HCT116 (cell line): ENCODE measurements around the gene HIGD1A. TPM values are rescaled to one million over a fixed set of nuclear protein-coding genes. Genes with fewer than 3 reads are reported as not detected.

Experiments
- ATAC-seq: fragments of 200-7000 bp; cut with Tn5 transposase; 2 replicates; pipeline ENCODE4 v1.9.1; 2020; ENCODE audit warnings: mild to moderate bottlenecking, moderate library complexity
- BruUV-seq: library from RNA; stranded (reverse); fragments of 400-500 nt; replicated peaks from 2 replicates; lab custom pipeline; 2021; lab: Mats Ljungman, UMichigan
- CTCF ChIA-PET: fragments of 300-600 bp; sonication (Branson Sonifier 250); formaldehyde crosslinking; loops from one replicate; lab custom pipeline; 2021; ENCODE audit warnings: antibody characterized with exemption; lab: Charles Lee
- POLR2A ChIA-PET: fragments of 300-600, 350-600 bp; sonication (Branson Sonifier 250); formaldehyde crosslinking; loops from one replicate; lab custom pipeline; 2021; ENCODE audit warnings: antibody characterized with exemption; lab: Charles Lee
- RAD21 ChIA-PET, 2 experiments: fragments of 300-600 bp; sonication (Branson Sonifier 250); formaldehyde crosslinking; loops; one replicate each; lab custom pipeline; 2023; ENCODE audit warnings: low total read pairs in 2 of 2; ENCODE audit not compliant: uncharacterized antibody in 2 of 2, unreplicated experiment in 2 of 2, low non-redundant PET in 1 of 2; lab: Charles Lee
- DNase-seq: peaks from one replicate; pipeline ENCODE4 v3.0.0-alpha.2; 2010; ENCODE audit warnings: low read depth, low spot score
- H2AFZ ChIP-seq: fragments of 200-600 bp; shearing (Covaris generic), sonication (generic); 2 replicates; pipeline ENCODE4 v1.6.1; 2017; ENCODE audit warnings: low read depth, mixed run types, mixed read lengths, antibody characterized with exemption, low read length; ENCODE audit not compliant: poor library complexity, severe bottlenecking
- H3K27ac ChIP-seq: 2 replicates; pipeline ENCODE4 v1.5.1; 2012; ENCODE audit warnings: low read depth, low read length
- H3K27me3 ChIP-seq: fragments of 200-600 bp; sonication (generic); 2 replicates; pipeline ENCODE4 v1.6.1; 2016; ENCODE audit warnings: mixed run types, low read length, mixed read lengths; ENCODE audit not compliant: insufficient read depth
- H3K36me3 ChIP-seq, 2 experiments: fragments of 200-500 bp in 1 of 2; fragments of 200-600 bp in 1 of 2; sonication (Bioruptor generic) in 1 of 2; sonication (generic) in 1 of 2; 2 replicates each; pipeline versions ENCODE4 v1.5.1 to v1.6.1; 2014 to 2016; ENCODE audit warnings: low read length in 2 of 2, inconsistent platforms in 1 of 2, mixed read lengths in 1 of 2, mixed run types in 1 of 2; ENCODE audit not compliant: insufficient read depth in 2 of 2, control insufficient read depth in 1 of 2
- H3K4me1 ChIP-seq, 2 experiments: fragments of 200-600 bp in 1 of 2; sonication (generic) in 1 of 2; 2 replicates each; pipeline versions ENCODE4 v1.5.1 to v1.6.1; 2012 to 2017; ENCODE audit warnings: low read length in 2 of 2, inconsistent platforms in 1 of 2, mild to moderate bottlenecking in 1 of 2, mixed read lengths in 1 of 2, mixed run types in 1 of 2, moderate library complexity in 1 of 2; ENCODE audit not compliant: insufficient read depth in 2 of 2, control insufficient read depth in 1 of 2
- H3K4me2 ChIP-seq: fragments of 200-600 bp; sonication (generic); 2 replicates; pipeline ENCODE4 v1.6.1; 2017; ENCODE audit warnings: mixed run types, low read length, mixed read lengths
- H3K4me3 ChIP-seq, 2 experiments: fragments of 200-600 bp in 1 of 2; sonication (generic) in 1 of 2; replicated peaks in 1 of 2; 2 replicates each; pipeline ENCODE4 v1.5.1; 2011 to 2016; ENCODE audit warnings: low read length in 2 of 2, control low read depth in 1 of 2, low read depth in 1 of 2, mild to moderate bottlenecking in 1 of 2, mixed read lengths in 1 of 2, mixed run types in 1 of 2
- H3K79me2 ChIP-seq: fragments of 200-600 bp; sonication (generic); 2 replicates; pipeline ENCODE4 v1.6.1; 2017; ENCODE audit warnings: mild to moderate bottlenecking, mixed run types, low read length, moderate library complexity, mixed read lengths; ENCODE audit not compliant: insufficient read depth
- H3K9ac ChIP-seq: fragments of 200-600 bp; sonication (generic); 2 replicates; pipeline ENCODE4 v1.6.1; 2016; ENCODE audit warnings: low read length, mixed read lengths
- H3K9me2 ChIP-seq: fragments of 200-600 bp; sonication (generic), shearing (Covaris generic); 2 replicates; pipeline ENCODE4 v1.6.1; 2017; ENCODE audit warnings: mixed run types, mild to moderate bottlenecking, moderate library complexity; ENCODE audit not compliant: insufficient read depth
- H3K9me3 ChIP-seq, 2 experiments: fragments of 200-500 bp in 1 of 2; fragments of 200-600 bp in 1 of 2; sonication (Bioruptor generic) in 1 of 2; sonication (generic) in 1 of 2; 2 replicates each; pipeline ENCODE4 v1.6.1; 2014 to 2017; ENCODE audit warnings: low read length in 2 of 2, mixed read lengths in 2 of 2, inconsistent platforms in 1 of 2, low read depth in 1 of 2, mild to moderate bottlenecking in 1 of 2, mixed run types in 1 of 2, moderate library complexity in 1 of 2; ENCODE audit not compliant: control insufficient read depth in 1 of 2, insufficient read depth in 1 of 2
- H4K20me1 ChIP-seq: fragments of 200-600 bp; sonication (generic), shearing (Covaris generic); 2 replicates; pipeline ENCODE4 v1.6.1; 2017; ENCODE audit warnings: mixed run types, mild to moderate bottlenecking, moderate library complexity; ENCODE audit not compliant: insufficient read depth
- CBX3 ChIP-seq: IDR thresholded peaks from 2 replicates; pipeline ENCODE4 v1.6.1; 2012; ENCODE audit warnings: low read depth
- CEBPB ChIP-seq: IDR thresholded peaks from 2 replicates; pipeline ENCODE4 v1.6.1; 2012; ENCODE audit warnings: low read depth
- EGR1 ChIP-seq: IDR thresholded peaks from 2 replicates; pipeline ENCODE4 v1.6.1; 2012; ENCODE audit warnings: low read depth
- EZH2 ChIP-seq: fragments of 200-600 bp; sonication (generic); IDR thresholded peaks from 2 replicates; pipeline ENCODE4 v1.6.1; 2017; ENCODE audit warnings: antibody characterized with exemption, mixed run types
- EZH2phosphoT487 ChIP-seq: fragments of 200-600 bp; IDR thresholded peaks from 2 replicates; pipeline ENCODE4 v1.6.1; 2018; ENCODE audit warnings: antibody characterized with exemption, borderline replicate concordance
- FOSL1 ChIP-seq: IDR thresholded peaks from 2 replicates; pipeline ENCODE4 v1.6.1; 2012; ENCODE audit warnings: low read depth
- JUND ChIP-seq: IDR thresholded peaks from 2 replicates; pipeline ENCODE4 v1.6.1; 2012
- POLR2A ChIP-seq: IDR thresholded peaks from 2 replicates; pipeline ENCODE4 v1.7.0; 2011; ENCODE audit warnings: borderline replicate concordance; ENCODE audit not compliant: insufficient read depth, insufficient read length; ENCODE audit errors: extremely low read depth
- SRF ChIP-seq: IDR thresholded peaks from 2 replicates; pipeline ENCODE4 v1.6.1; 2012; ENCODE audit warnings: low read depth
- TCF7L2 ChIP-seq: IDR thresholded peaks from 2 replicates; pipeline ENCODE4 v1.7.0; 2011; ENCODE audit warnings: borderline replicate concordance, inconsistent platforms; ENCODE audit not compliant: insufficient read depth, insufficient read length; ENCODE audit errors: extremely low read depth
- YY1 ChIP-seq: IDR thresholded peaks from 2 replicates; pipeline ENCODE4 v1.6.1; 2011; ENCODE audit warnings: low read length, low read depth, moderate library complexity, mild to moderate bottlenecking; ENCODE audit not compliant: insufficient replicate concordance; ENCODE audit errors: extremely low read depth
- ZFX ChIP-seq: fragments of 450-650 bp; IDR thresholded peaks from 2 replicates; pipeline ENCODE4 v1.6.1; 2017
- ZNF274 ChIP-seq: fragments of 200-500 bp; sonication (Bioruptor generic); IDR thresholded peaks from 2 replicates; pipeline ENCODE4 v1.6.1; 2014; ENCODE audit warnings: mild to moderate bottlenecking, low read depth, low read length, inconsistent platforms
- intact Hi-C: fragments of 100-400 bp; cut with micrococcal nuclease; formaldehyde crosslinking; loops from 2 replicates; pipeline ENCODE4 v1.10.0; 2022
- total RNA-seq: library from RNA; stranded (reverse); gene quantifications from one replicate; pipeline ENCODE4 v1.2.1, GENCODE V29; 2021; ENCODE audit not compliant: unreplicated experiment
- TF ChIP-seq, protein P1 (sequence below): IDR thresholded peaks from 2 replicates; pipeline ENCODE4 v1.6.1; 2012; ENCODE audit warnings: low read depth
- TF ChIP-seq, protein P2 (sequence below): IDR thresholded peaks from 2 replicates; pipeline ENCODE4 v1.6.1; 2012
- TF ChIP-seq, protein P3 (sequence below): IDR thresholded peaks from 2 replicates; pipeline ENCODE4 v1.6.1; 2012

HIGD1A gene
- total RNA-seq, 1 experiment from 2014 or later, result 71.2 TPM

DNA sequence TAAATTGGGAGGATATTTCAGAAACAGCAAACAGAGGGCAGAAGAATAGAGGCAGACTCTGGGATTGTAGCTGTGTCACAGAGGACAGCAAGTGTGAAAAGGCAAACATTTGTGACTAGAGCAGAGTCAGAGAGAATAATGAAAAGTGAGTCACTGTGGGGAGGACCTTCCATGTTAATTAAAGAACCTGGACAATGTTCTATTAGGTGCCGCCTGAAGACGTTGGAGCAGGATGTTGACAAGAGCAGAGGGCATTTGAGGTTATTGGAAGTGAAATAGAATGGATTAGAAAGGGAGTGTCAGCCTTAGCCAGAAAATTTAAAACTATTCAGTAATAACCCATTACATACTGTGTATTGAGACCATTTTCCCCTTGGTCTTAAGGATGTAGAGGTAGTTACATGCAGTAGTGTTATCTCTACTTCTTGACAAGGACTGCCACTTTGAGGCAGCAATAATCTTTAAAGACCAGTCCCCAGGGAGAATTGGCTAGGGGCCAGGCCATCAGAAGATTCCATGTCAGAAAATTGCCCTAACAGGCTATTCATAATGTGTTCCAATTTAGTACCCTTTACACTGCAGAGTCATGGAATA lies 10.7 kb upstream of the HIGD1A start (continued):
- TF ChIP-seq, protein P1, sequence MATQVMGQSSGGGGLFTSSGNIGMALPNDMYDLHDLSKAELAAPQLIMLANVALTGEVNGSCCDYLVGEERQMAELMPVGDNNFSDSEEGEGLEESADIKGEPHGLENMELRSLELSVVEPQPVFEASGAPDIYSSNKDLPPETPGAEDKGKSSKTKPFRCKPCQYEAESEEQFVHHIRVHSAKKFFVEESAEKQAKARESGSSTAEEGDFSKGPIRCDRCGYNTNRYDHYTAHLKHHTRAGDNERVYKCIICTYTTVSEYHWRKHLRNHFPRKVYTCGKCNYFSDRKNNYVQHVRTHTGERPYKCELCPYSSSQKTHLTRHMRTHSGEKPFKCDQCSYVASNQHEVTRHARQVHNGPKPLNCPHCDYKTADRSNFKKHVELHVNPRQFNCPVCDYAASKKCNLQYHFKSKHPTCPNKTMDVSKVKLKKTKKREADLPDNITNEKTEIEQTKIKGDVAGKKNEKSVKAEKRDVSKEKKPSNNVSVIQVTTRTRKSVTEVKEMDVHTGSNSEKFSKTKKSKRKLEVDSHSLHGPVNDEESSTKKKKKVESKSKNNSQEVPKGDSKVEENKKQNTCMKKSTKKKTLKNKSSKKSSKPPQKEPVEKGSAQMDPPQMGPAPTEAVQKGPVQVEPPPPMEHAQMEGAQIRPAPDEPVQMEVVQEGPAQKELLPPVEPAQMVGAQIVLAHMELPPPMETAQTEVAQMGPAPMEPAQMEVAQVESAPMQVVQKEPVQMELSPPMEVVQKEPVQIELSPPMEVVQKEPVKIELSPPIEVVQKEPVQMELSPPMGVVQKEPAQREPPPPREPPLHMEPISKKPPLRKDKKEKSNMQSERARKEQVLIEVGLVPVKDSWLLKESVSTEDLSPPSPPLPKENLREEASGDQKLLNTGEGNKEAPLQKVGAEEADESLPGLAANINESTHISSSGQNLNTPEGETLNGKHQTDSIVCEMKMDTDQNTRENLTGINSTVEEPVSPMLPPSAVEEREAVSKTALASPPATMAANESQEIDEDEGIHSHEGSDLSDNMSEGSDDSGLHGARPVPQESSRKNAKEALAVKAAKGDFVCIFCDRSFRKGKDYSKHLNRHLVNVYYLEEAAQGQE, result no peak
- TF ChIP-seq POLR2A (no peak), TCF7L2 (no peak), ZFX (no peak), SRF (no peak), CEBPB (no peak)

DNA sequence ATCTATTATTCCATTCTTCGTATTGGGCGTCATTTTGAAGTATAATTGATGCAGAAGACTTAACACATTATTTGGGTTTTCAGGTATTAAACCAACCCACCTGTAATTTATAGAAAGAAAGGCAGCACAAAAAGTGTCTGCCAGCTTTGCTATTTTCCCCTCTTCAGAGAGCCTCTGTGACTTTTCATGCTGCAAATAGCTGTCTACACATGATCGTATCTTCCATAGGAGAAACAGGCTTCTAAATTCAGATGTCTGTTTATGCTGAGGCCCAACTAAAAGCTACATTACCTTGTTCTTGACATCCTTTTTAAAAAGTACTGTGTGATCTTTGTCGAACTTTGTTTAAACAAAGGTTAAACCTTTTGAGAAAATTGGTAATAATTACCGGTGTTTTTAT lies 10.0 kb upstream of the HIGD1A start:
- no peak overlapping the region for H3K27ac ChIP-seq
- intact Hi-C loops, result no loop called here
- no peak for TF ChIP-seq CEBPB
- TF ChIP-seq EZH2, result no peak
- TF ChIP-seq CBX3, result no peak
- TF ChIP-seq JUND, result no peak
- TF ChIP-seq POLR2A, result no peak
- TF ChIP-seq TCF7L2, result no peak
- TF ChIP-seq, protein P1, result no peak
- TF ChIP-seq, protein P2, sequence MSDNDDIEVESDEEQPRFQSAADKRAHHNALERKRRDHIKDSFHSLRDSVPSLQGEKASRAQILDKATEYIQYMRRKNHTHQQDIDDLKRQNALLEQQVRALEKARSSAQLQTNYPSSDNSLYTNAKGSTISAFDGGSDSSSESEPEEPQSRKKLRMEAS, result no peak
- TF ChIP-seq, protein P3, sequence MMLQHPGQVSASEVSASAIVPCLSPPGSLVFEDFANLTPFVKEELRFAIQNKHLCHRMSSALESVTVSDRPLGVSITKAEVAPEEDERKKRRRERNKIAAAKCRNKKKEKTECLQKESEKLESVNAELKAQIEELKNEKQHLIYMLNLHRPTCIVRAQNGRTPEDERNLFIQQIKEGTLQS, result no peak
- no peak for TF ChIP-seq FOSL1
- no peak for TF ChIP-seq ZNF274
- no peak for TF ChIP-seq EGR1
- no peak for TF ChIP-seq EZH2phosphoT487
- TF ChIP-seq YY1, result no peak

More for the DNA sequence above, 10.0 kb upstream of the HIGD1A start:
- H2AFZ ChIP-seq, result no peak overlapping the region
- no peak overlapping the region for H3K4me2 ChIP-seq
- H3K4me3 ChIP-seq, result no peak overlapping the region
- H4K20me1 ChIP-seq, result no peaks in the 10 kb centered on the region
- ChIA-PET RAD21 (no interaction called here), CTCF (no interaction called here), POLR2A (no interaction called here)
- no peaks in the 10 kb centered on the region for H3K9me2 ChIP-seq
- H3K9ac ChIP-seq, result no peak overlapping the region
- H3K4me1 ChIP-seq, result no peaks in the 10 kb centered on the region
- no peaks in the 10 kb centered on the region for H3K9me3 ChIP-seq
- H3K27me3 ChIP-seq, result no peaks in the 10 kb centered on the region
- no peaks in the 10 kb centered on the region for H3K79me2 ChIP-seq
- DNase-seq, result no peak
- no peak for ATAC-seq
- BruUV-seq, result no TSS peak
- no peaks in the 10 kb centered on the region for H3K36me3 ChIP-seq
